ENCODE measurements around the gene ZNF681. TPM values are rescaled to one million over a fixed set of nuclear protein-coding genes. Genes with fewer than 3 reads are reported as not detected.

Gene ZNF681
- total and polyA plus RNA-seq, 2 of the 13 experiments (the other 11 are each of a cell fraction or from before 2014, with no cell fraction given) = not detected

GRCh38 chr19:23706657-23707056 is 52.0 kb downstream of the ZNF681 start:
- in situ Hi-C loops (cut with HindIII; ENCODE audit: extremely low pct_ligation_motif_present, low pct_unique_long_range_greater_than_20kb) = no loop called here
- WGBS (ENCODE audit: low lambda C conversion rate) = 0% methylated on average over 1 of the region's 1 CpG

More at GRCh38 chr19:23706657-23707056, 52.0 kb downstream of the ZNF681 start:
- ATAC-seq = no peak
- Histone ChIP-seq H3K9ac (ENCODE audit: insufficient read depth, low read depth, low read length) (no peak overlapping the region), H3K79me2 (ENCODE audit: insufficient read depth, low read length) (no peaks in the 10 kb centered on the region), H4K20me1 (ENCODE audit: insufficient read depth, low read length) (no peaks in the 10 kb centered on the region), H3K9me3 (ENCODE audit: low read length) (peaks cover 12% of the 10 kb centered on the region; the same call in 1 of the 2 replicates), H3K4me1 (ENCODE audit: insufficient read depth, low read length) (no peaks in the 10 kb centered on the region), H3K27ac (ENCODE audit: extremely low read length, insufficient read depth, low read length) (no peak overlapping the region), H3K36me3 (replicated peaks in 1 of 2; ENCODE audit: control insufficient read depth in 1 of 2, insufficient read depth in 2 of 2, low read length in 2 of 2) (no peaks in the 10 kb centered on the region), H2AFZ (ENCODE audit: low read length) (no peak overlapping the region), H3K4me2 (ENCODE audit: low read depth, low read length) (no peak overlapping the region), H3K4me3 (replicated peaks in 1 of 3; ENCODE audit: insufficient read depth in 1 of 3, low read depth in 2 of 3, low read length in 3 of 3) (no peak overlapping the region), H3K27me3 (ENCODE audit: control insufficient read depth in 1 of 2, insufficient read depth in 2 of 2, low read length in 2 of 2) (no peaks in the 10 kb centered on the region)
- no TSS peak for BruUV-seq (replicated peaks)
- intact Hi-C loops (cut with micrococcal nuclease; ENCODE audit: unreplicated experiment) = no loop called here
- ChIA-PET CTCF (ENCODE audit: low intra/inter-chr PET ratio, low total read pairs) (no interaction called here), POLR2A (no interaction called here)
- FAIRE-seq = no peak
- DNase-seq (ENCODE audit: low spot score) = no peak
- TF ChIP-seq ZNF382 (CRISPR knock-in tag; IDR thresholded peaks at IDR 0.05; ENCODE audit: borderline replicate concordance) (no peak), ZNF264 (CRISPR knock-in tag; IDR thresholded peaks at IDR 0.05) (no peak), ZC3H13 (CRISPR knock-in tag; IDR thresholded peaks at IDR 0.05) (no peak), ZNF550 (CRISPR knock-in tag; IDR thresholded peaks at IDR 0.05; ENCODE audit: borderline replicate concordance) (no peak), ZNF75D (CRISPR knock-in tag; IDR thresholded peaks at IDR 0.05; ENCODE audit: borderline replicate concordance) (no peak), ZNF605 (CRISPR knock-in tag; IDR thresholded peaks at IDR 0.05) (no peak), ERF (CRISPR knock-in tag; IDR thresholded peaks at IDR 0.05) (no peak), MAZ (IDR thresholded peaks at IDR 0.05; ENCODE audit: borderline replicate concordance, low read depth, low read length) (no peak), MAZ (CRISPR knock-in tag; IDR thresholded peaks at IDR 0.05; ENCODE audit: low read depth) (no peak), MBNL3 (CRISPR knock-in tag; conservative IDR thresholded peaks at IDR 0.05) (no peak), PTBP1 (IDR thresholded peaks at IDR 0.05; ENCODE audit: low read depth, low read length, poor library complexity, severe bottlenecking) (no peak), ZNF33B (CRISPR knock-in tag; IDR thresholded peaks at IDR 0.05) (no peak), ZNF205 (CRISPR knock-in tag; IDR thresholded peaks at IDR 0.05) (no peak), ZNF576 (CRISPR knock-in tag; IDR thresholded peaks at IDR 0.05) (no peak), ASH2L (IDR thresholded peaks at IDR 0.05; ENCODE audit: insufficient read length, low read depth, low read length) (no peak), ZNF317 (CRISPR knock-in tag; IDR thresholded peaks at IDR 0.05) (no peak), SRSF9 (IDR thresholded peaks at IDR 0.05; ENCODE audit: borderline replicate concordance, insufficient read depth, low read depth, low read length, poor library complexity, severe bottlenecking) (no peak), ZNF562 (CRISPR knock-in tag; IDR thresholded peaks at IDR 0.05; ENCODE audit: borderline replicate concordance) (no peak), ZNF431 (CRISPR knock-in tag; IDR thresholded peaks at IDR 0.05; ENCODE audit: borderline replicate concordance, low read depth) (no peak)
- TF ChIP-seq, protein P1, sequence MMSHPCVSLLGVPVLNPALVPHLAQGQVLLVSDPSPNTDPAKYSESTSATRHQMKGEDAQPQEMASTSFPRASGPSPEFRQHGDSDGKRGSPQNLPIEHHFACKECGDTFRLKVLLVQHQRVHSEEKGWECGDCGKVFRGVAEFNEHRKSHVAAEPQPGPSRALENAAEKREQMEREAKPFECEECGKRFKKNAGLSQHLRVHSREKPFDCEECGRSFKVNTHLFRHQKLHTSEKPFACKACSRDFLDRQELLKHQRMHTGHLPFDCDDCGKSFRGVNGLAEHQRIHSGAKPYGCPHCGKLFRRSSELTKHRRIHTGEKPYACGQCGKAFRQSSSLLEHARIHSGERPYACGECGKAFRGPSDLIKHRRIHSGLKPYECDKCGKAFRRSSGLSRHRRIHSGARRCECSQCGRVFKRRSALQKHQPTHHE (CRISPR knock-in tag; IDR thresholded peaks at IDR 0.05; ENCODE audit: borderline replicate concordance) = no peak
